GM06990 (cell line): Measurements from ENCODE around the gene MLPH.
A peak's percentile ranks its signal among the peaks of the same experiment; 100 is the strongest.

Source experiments
- DNase-seq: peaks from one replicate; pipeline ENCODE4 v3.0.0-alpha.2; 2011; ENCODE audit not compliant: insufficient read length; ENCODE audit errors: extremely low read depth
- H3K27me3 ChIP-seq: replicated peaks from 2 replicates; pipeline ENCODE4 v1.6.0; 2011; ENCODE audit warnings: low read length; ENCODE audit not compliant: control insufficient read depth, insufficient read depth
- H3K36me3 ChIP-seq: 2 replicates; pipeline ENCODE4 v1.5.1; 2011; ENCODE audit warnings: low read length; ENCODE audit not compliant: control insufficient read depth, insufficient read depth
- H3K4me3 ChIP-seq: replicated peaks from 2 replicates; pipeline ENCODE4 v1.5.1; 2011; ENCODE audit warnings: low read depth, mild to moderate bottlenecking, control low read depth, low read length
- TF ChIP-seq, protein P1 (sequence below): IDR thresholded peaks from 2 replicates; pipeline ENCODE4 v1.5.1; 2011; ENCODE audit warnings: low read length, control low read depth, mild to moderate bottlenecking, inconsistent platforms; ENCODE audit not compliant: insufficient read depth, poor library complexity, severe bottlenecking

The MLPH gene

DNA sequence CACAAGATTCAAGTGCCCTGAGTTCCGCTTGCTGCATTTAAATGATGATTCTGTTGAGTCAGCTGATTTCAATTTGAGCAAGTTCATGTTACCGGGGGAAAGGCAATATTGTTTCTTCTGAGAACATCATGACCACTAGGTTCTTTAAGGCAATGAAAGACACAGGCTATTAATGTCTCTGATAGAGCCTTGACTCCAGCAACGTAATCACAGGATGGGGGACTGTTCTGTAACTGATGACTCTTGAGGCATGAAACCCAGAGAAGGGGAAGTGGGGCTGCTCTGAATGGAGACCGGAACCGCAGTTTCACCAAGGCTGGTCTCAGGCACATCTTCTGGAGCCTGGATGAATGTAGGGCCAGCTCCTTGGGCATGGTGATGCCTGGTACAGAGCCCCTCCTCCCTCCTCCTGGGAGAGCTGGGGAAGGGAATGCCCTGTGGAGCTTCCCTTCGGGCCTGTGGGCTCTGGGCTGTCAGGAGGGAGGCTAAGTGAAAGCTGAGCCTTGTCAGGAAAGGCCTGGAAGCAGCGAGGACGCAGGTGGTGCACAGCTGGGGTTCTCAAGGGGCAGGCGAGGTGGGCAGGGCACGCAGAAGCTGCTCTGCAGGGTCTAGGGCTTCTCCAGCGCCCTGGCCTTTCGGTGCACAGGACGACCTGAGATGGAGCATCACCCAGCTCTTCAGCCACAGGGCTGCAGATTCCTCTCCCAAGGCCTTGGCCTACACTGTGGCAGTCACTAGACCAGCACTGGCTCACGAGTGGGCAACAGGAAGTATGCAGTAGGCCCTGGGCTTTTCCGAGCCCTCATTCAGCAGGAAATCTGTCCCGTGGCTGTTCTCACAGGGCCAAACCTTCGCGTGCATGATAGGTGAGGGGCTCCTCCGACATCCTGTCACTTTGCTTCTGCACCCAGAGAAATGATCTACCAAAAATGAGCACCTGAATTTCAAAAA, 42.7 kb downstream of the MLPH start:
- Histone ChIP-seq H3K36me3 (no peaks in the 10 kb centered on the region; the same call in 1 of the 2 replicates), H3K27me3 (no peaks in the 10 kb centered on the region), H3K4me3 (no peak overlapping the region)
- peak; percentile 74 for DNase-seq
- TF ChIP-seq, protein P1, sequence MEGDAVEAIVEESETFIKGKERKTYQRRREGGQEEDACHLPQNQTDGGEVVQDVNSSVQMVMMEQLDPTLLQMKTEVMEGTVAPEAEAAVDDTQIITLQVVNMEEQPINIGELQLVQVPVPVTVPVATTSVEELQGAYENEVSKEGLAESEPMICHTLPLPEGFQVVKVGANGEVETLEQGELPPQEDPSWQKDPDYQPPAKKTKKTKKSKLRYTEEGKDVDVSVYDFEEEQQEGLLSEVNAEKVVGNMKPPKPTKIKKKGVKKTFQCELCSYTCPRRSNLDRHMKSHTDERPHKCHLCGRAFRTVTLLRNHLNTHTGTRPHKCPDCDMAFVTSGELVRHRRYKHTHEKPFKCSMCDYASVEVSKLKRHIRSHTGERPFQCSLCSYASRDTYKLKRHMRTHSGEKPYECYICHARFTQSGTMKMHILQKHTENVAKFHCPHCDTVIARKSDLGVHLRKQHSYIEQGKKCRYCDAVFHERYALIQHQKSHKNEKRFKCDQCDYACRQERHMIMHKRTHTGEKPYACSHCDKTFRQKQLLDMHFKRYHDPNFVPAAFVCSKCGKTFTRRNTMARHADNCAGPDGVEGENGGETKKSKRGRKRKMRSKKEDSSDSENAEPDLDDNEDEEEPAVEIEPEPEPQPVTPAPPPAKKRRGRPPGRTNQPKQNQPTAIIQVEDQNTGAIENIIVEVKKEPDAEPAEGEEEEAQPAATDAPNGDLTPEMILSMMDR = no peak

DNA sequence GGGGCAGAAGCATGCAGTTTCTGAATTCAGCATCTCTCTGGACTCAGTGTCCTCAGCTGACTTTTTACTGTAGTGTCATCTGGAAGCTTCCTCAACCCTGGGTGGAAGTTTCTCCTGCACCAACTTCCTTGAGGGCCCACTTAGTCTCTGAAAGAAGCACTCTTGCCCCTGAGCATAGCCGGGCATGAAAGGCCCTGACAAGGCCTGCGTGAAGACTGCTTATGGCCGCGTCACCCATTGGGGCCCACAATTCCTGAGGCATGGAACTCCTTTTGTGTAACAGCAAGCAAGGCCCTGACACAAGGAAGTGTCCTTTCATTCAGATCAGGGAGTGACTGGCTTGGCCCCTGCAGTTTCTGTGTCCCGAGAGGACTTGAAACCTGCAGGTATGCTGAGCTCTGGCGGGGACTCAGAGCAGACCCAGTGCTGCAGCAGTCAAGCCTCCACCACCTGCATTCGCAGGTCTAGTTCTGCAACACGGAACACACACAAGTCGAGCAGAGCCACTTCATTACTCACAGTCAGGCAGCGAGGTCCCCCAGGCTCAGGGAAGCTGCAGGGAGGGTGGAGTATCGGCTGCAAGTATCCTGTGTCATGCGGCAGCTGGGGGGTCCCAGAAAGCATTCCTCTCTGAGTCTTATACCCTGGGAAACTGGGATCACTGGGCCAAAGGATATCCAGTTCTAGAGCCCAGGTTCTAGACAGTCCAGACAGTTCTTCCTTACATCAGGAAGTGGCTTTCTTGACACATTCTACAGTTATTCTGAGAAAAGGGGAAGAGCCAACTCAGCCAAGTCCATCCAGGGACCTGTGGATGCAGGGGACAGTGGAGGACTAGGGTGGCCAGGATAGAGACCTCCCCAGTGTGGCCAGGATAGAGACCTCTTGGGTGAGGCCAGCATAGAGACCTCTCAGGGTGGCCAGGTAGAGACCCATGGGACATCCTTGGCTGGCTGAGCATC, 43.7 kb downstream of the MLPH start:
- H3K27me3 ChIP-seq = no peaks in the 10 kb centered on the region
- no peaks in the 10 kb centered on the region; the same call in 1 of the 2 replicates for H3K36me3 ChIP-seq
- DNase-seq = no peak
- no peak overlapping the region for H3K4me3 ChIP-seq
- TF ChIP-seq, protein P1 = no peak

DNA sequence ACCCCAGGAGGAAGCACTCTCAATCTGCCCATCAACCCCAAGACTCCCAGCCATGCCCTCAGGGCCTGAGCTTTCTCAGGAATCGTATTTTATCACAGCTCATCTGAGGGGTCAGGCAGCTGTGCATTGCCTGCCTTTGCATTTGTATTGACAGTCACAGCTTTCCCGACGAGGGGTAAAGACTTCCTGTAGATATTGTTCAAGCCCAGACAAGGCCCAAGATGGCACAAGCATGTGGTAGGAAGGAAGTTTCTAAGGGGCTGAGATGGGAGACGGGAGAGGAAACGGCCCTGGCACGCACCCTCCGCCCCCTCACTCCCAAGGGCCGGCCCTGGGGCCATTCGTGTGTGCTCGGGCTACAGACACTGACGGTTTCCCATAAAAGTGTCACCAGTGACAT, 45.1 kb downstream of the MLPH start:
- no peaks in the 10 kb centered on the region for H3K27me3 ChIP-seq
- TF ChIP-seq, protein P1 = no peak

DNA sequence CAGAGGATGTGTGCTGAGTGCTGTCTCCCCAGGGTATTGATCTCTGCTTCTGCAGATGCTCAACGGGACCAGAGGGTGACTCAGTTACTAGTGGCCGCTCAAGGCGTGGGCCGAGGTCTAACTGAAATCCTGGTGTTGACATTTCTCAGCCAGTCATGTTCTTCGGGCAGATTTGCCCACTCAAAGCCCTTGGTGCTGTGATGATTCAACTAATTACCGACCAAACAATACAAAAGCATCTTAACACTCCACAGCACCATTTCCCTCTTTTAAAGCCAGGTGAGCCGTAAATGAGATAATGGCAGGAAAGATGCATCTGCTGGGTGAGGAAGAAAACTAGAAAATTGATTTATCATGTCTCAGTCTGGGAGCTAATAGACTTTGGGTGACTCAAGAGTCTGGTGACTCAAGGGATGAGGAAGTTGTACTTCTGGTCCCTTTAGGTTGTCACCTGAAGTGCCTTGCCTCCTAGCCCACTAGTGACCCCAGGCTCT, 46.7 kb downstream of the MLPH start:
- H3K36me3 ChIP-seq = no peaks in the 10 kb centered on the region; the same call in 1 of the 2 replicates
- H3K4me3 ChIP-seq = no peak overlapping the region
- H3K27me3 ChIP-seq = no peaks in the 10 kb centered on the region
- DNase-seq = no peak
- TF ChIP-seq, protein P1 = no peak

More for the DNA sequence above, 45.1 kb downstream of the MLPH start:
- H3K4me3 ChIP-seq = no peak overlapping the region
- no peak for DNase-seq
- no peaks in the 10 kb centered on the region; the same call in 1 of the 2 replicates for H3K36me3 ChIP-seq

DNA sequence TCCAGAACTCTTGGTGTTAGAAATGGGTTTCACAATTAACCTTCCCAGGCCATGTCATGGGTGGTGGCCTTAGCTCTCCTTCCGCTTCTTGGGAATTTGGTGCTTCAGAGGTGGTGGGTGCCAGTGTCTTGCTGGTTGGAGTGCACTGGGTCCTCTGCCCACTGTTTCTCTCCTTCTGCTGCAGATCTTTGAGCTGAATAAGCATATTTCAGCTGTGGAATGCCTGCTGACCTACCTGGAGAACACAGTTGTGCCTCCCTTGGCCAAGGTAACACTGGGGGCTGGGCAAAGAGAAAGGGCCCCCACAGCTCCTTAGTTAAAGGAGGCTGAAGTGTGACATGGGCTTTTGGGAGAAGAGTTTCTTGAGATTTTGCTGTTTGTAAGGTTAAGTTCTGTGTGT, 47.3 kb downstream of the MLPH start:
- no peaks in the 10 kb centered on the region; the same call in 1 of the 2 replicates for H3K36me3 ChIP-seq
- TF ChIP-seq, protein P1 = no peak
- H3K4me3 ChIP-seq = no peak overlapping the region
- H3K27me3 ChIP-seq = no peaks in the 10 kb centered on the region
- DNase-seq = no peak
